SU-DHL-6 (cell line): ENCODE measurements around the gene OR6P1.

Source experiments
- H2AFZ ChIP-seq: fragments of 200-600 bp; sonication (generic); 2 replicates; pipeline ENCODE4 v1.6.1; 2014; ENCODE audit warnings: low read depth, mild to moderate bottlenecking, moderate library complexity, mixed read lengths, antibody characterized with exemption, low read length; ENCODE audit not compliant: severe bottlenecking
- H3F3A ChIP-seq: fragments of 200-600 bp; shearing (Covaris generic); 2 replicates; pipeline ENCODE4 v1.6.0; 2016; ENCODE audit warnings: antibody characterized with exemption, mild to moderate bottlenecking; ENCODE audit not compliant: insufficient read depth
- H3K27ac ChIP-seq: fragments of 200-600 bp; sonication (generic); 2 replicates; pipeline ENCODE4 v1.5.1; 2016; ENCODE audit warnings: low read depth, mild to moderate bottlenecking, low read length, moderate library complexity, mixed read lengths
- H3K27me3 ChIP-seq: fragments of 200-600 bp; sonication (generic), shearing (Covaris generic); 2 replicates; pipeline ENCODE4 v1.6.0; 2014; ENCODE audit warnings: mild to moderate bottlenecking, low read length
- H3K36me3 ChIP-seq: fragments of 200-600 bp; sonication (generic); 2 replicates; pipeline ENCODE4 v1.6.1; 2014; ENCODE audit warnings: mild to moderate bottlenecking, low read length, mixed read lengths
- H3K4me2 ChIP-seq: fragments of 300-600, 200-600 bp; shearing (Covaris generic), sonication (generic); 2 replicates; pipeline ENCODE4 v1.6.0; 2014; ENCODE audit warnings: low read length, low read depth, mild to moderate bottlenecking; ENCODE audit not compliant: poor library complexity, severe bottlenecking
- H3K4me3 ChIP-seq: fragments of 200-600 bp; sonication (generic); 2 replicates; pipeline ENCODE4 v1.5.1; 2014; ENCODE audit warnings: antibody characterized with exemption, low read length, mild to moderate bottlenecking, mixed read lengths; ENCODE audit not compliant: insufficient read depth, poor library complexity, severe bottlenecking
- H3K79me2 ChIP-seq: fragments of 200-600 bp; sonication (generic); 2 replicates; pipeline ENCODE4 v1.6.1; 2014; ENCODE audit warnings: mild to moderate bottlenecking, low read length, moderate library complexity; ENCODE audit not compliant: insufficient read depth
- H3K9ac ChIP-seq: fragments of 200-600 bp; sonication (generic); 2 replicates; pipeline ENCODE4 v1.7.0; 2014; ENCODE audit warnings: mild to moderate bottlenecking, low read length
- H3K9me2 ChIP-seq: fragments of 200-600 bp; sonication (generic); replicated peaks from 2 replicates; pipeline ENCODE4 v1.6.1; 2014; ENCODE audit warnings: low read length; ENCODE audit not compliant: insufficient read depth
- H3K9me3 ChIP-seq: fragments of 200-600 bp; sonication (generic); 2 replicates; pipeline ENCODE4 v1.6.1; 2014; ENCODE audit warnings: low read length, mixed read lengths; ENCODE audit not compliant: insufficient read depth
- H4K20me1 ChIP-seq: fragments of 200-600 bp; sonication (generic); 2 replicates; pipeline ENCODE4 v1.6.1; 2014; ENCODE audit warnings: low read depth, mild to moderate bottlenecking, antibody characterized with exemption, low read length, moderate library complexity, mixed read lengths
- CTCF ChIP-seq: fragments of 200-600 bp; sonication (generic); IDR thresholded peaks from one replicate; pipeline ENCODE4 v1.5.1; 2017; ENCODE audit warnings: antibody characterized with exemption, mild to moderate bottlenecking, low read length, moderate library complexity; ENCODE audit not compliant: insufficient read depth, poor library complexity, severe bottlenecking
- EZH2phosphoT487 ChIP-seq: fragments of 200-600 bp; sonication (generic), shearing (Covaris generic); conservative IDR thresholded peaks from 2 replicates; pipeline ENCODE4 v1.6.1; 2018; ENCODE audit warnings: mild to moderate bottlenecking, antibody characterized with exemption, low read length, moderate library complexity, mixed read lengths

The OR6P1 gene

DNA sequence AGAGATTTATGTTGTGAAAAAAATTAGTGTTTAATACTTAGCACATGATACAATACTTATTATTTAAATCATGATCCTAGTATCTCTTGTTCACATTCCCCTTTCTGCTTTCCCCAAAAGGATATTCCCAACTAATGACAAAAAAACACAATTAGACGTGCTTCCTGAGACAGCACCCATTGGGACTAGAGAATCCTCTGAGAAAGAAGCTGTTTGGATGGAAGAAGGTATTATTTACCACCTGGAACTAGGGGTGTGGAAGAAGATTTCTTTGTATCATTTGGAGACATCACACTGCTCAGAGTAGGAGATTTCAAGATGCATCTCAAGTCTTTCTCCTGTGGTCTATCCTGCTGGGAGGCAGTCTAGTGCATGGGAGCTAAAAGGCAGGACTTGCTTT is 34.6 kb upstream of the OR6P1 start, which contains the start of gene OR10Z1:
OR10Z1 (plus strand) TSS at position 301 of the 400 bp plus-strand sequence. CDS start 1,171 bp downstream, outside the sequence.
- Histone ChIP-seq H3K4me3 (no peak within 1 kb of the TSS), H3K36me3 (no peaks in the 10 kb centered on the region), H3K27me3 (no peaks in the 10 kb centered on the region), H2AFZ (no peak within 1 kb of the TSS), H3F3A (no peaks in the 10 kb centered on the region), H3K9ac (no peak within 1 kb of the TSS), H3K9me2 (no peaks in the 10 kb centered on the region), H3K27ac (no peak within 1 kb of the TSS), H3K4me2 (no peak within 1 kb of the TSS), H3K79me2 (no peaks in the 10 kb centered on the region), H4K20me1 (no peaks in the 10 kb centered on the region), H3K9me3 (no peaks in the 10 kb centered on the region)
- no peak for TF ChIP-seq CTCF
- no peak for TF ChIP-seq EZH2phosphoT487

- no peak for TF ChIP-seq CTCF
- no peak for TF ChIP-seq EZH2phosphoT487
- H3K4me2 ChIP-seq: no peak overlapping the region
- no peak overlapping the region for H3K9ac ChIP-seq
- no peak overlapping the region for H3K27ac ChIP-seq
- no peaks in the 10 kb centered on the region for H4K20me1 ChIP-seq
- no peaks in the 10 kb centered on the region for H3F3A ChIP-seq
- no peaks in the 10 kb centered on the region for H3K27me3 ChIP-seq
- no peak overlapping the region for H3K4me3 ChIP-seq
- H3K9me3 ChIP-seq: 0 out of 2 replicates have a peak, but pooled peaks cover 10% of the 10 kb centered on the region
- H2AFZ ChIP-seq: no peak overlapping the region
- no peaks in the 10 kb centered on the region for H3K9me2 ChIP-seq
- H3K79me2 ChIP-seq: no peaks in the 10 kb centered on the region
- H3K36me3 ChIP-seq: no peaks in the 10 kb centered on the region
These were observed 30.4 kb upstream of the OR6P1 start for GRCh38 chr1:158600735-158601134.

DNA sequence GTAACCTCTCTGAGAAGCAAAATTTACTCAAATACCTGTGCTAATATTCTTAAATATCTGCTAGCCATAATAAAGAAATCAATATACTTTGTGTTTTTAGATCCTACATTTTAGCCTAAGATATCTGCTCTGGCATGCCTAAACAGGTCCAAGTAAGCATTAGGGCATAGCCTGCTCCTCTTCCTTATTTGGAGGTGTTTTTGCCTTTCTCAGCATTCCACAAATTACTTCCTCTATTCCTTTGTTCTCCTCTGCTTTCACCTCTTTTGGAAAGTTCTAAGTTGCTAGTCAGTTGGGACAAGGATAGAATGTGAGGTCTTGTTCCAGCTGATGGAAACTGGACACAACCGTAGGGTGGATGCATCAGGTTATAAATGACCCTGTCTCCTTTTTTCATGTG is 16.6 kb upstream of the OR6P1 start:
- no peak overlapping the region for H2AFZ ChIP-seq
- no peak for TF ChIP-seq EZH2phosphoT487
- H4K20me1 ChIP-seq: no peaks in the 10 kb centered on the region
- H3K9me2 ChIP-seq: no peaks in the 10 kb centered on the region
- H3F3A ChIP-seq: no peaks in the 10 kb centered on the region
- H3K36me3 ChIP-seq: no peaks in the 10 kb centered on the region
- 0 out of 2 replicates have a peak, but pooled peaks cover 4% of the 10 kb centered on the region for H3K9me3 ChIP-seq
- H3K27me3 ChIP-seq: no peaks in the 10 kb centered on the region
- no peak overlapping the region for H3K4me2 ChIP-seq
- no peak overlapping the region for H3K4me3 ChIP-seq
- H3K9ac ChIP-seq: no peak overlapping the region
- H3K27ac ChIP-seq: no peak overlapping the region
- H3K79me2 ChIP-seq: no peaks in the 10 kb centered on the region

- no peak overlapping the region for H3K9ac ChIP-seq
- H3K36me3 ChIP-seq: no peaks in the 10 kb centered on the region
- no peak overlapping the region for H3K4me2 ChIP-seq
- H3K9me3 ChIP-seq: 0 out of 2 replicates have a peak, but pooled peaks cover 4% of the 10 kb centered on the region
- H3K79me2 ChIP-seq: no peaks in the 10 kb centered on the region
- no peaks in the 10 kb centered on the region for H3F3A ChIP-seq
- no peaks in the 10 kb centered on the region for H4K20me1 ChIP-seq
- H3K27me3 ChIP-seq: no peaks in the 10 kb centered on the region
- no peak overlapping the region for H3K4me3 ChIP-seq
- TF ChIP-seq CTCF: no peak
- TF ChIP-seq EZH2phosphoT487: no peak
- H2AFZ ChIP-seq: no peak overlapping the region
- H3K27ac ChIP-seq: no peak overlapping the region
- no peaks in the 10 kb centered on the region for H3K9me2 ChIP-seq
These were observed 13.6 kb upstream of the OR6P1 start for GRCh38 chr1:158583962-158584361.
